ENCODE results near the gene UBE4B.

GRCh38 chr1:10007169-10007568 lies 25.6 kb upstream of the UBE4B start:
- TF ChIP-seq SP1 (IDR thresholded peaks at IDR 0.05) (no peak), TARDBP (IDR thresholded peaks at IDR 0.05) (no peak), L3MBTL2 (conservative IDR thresholded peaks at IDR 0.05) (no peak), BHLHE40 (IDR thresholded peaks at IDR 0.05; ENCODE audit: borderline replicate concordance) (no peak), ARNT (IDR thresholded peaks at IDR 0.05) (no peak), SUZ12 (IDR thresholded peaks at IDR 0.05) (no peak)

Measured in HEK293T (cell line).